ENCODE results near the gene SGSM1. TPM values are rescaled to one million over a fixed set of nuclear protein-coding genes. Genes with fewer than 3 reads are reported as not detected.

SGSM1 gene
- total RNA-seq, 4 donors from 2014 or later: 1.7 to 6.3 (median 3.7) TPM

DNA sequence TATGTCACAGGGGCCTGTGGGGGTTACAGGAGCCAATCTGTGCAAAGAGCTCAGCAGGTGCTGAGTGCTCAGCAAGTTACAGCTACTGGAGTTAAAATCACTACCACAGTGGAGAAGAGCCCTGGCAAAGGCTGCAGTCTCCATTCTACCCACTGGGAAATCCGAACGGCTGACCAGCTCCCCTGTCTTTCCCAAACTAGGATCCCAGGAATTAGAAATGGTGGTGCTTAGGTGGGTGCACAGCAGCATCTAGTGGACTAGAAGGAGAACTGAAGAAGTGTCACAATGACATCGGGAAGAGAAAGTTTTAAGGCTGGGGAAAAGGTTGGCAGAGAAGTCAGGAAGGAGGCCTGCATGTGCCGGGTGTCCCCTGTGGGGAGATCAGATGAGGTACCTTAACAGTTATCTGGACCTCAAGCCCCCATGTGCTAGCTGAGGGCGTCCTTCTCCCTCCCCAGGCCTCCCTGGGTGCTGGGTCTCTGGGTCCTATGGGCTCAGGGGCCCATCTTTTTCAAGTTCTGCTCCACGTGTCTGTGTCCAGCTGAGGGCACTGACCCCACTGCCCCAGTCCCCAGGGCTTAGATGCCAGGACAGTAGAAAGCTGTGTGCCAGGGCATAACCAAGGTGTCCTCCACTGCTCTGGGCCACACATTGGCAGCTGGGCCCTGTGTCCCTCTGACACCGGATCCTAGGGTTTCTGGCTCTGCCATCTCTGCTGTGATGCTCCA is 33.4 kb upstream of the SGSM1 start:
- Histone ChIP-seq H3K36me3 (no peaks in the 10 kb centered on the region), H3K27ac (no peak overlapping the region), H3K27me3 (no peaks in the 10 kb centered on the region), H3K9me3 (no peaks in the 10 kb centered on the region), H3K4me3 (no peak overlapping the region), H3K4me1 (peaks cover 9% of the 10 kb centered on the region)
- DNase-seq (ENCODE audit: low spot score in 2 of 2): no peak
- TF ChIP-seq CTCF (IDR thresholded peaks at IDR 0.05) (peak; percentile 16 to 25), EP300 (IDR thresholded peaks at IDR 0.05) (no peak), POLR2AphosphoS5 (IDR thresholded peaks at IDR 0.05) (no peak), POLR2A (IDR thresholded peaks at IDR 0.05) (no peak)
- 45% methylated on average over 7 of the region's 7 CpGs for WGBS

- Histone ChIP-seq H3K36me3 (no peaks in the 10 kb centered on the region), H3K27ac (no peak overlapping the region), H3K9me3 (no peaks in the 10 kb centered on the region), H3K4me3 (no peak overlapping the region), H3K4me1 (peaks cover 9% of the 10 kb centered on the region), H3K27me3 (no peaks in the 10 kb centered on the region)
- DNase-seq (ENCODE audit: low spot score in 2 of 2): peak in 1 of 2 donors; percentile 4
- WGBS: 23% methylated on average over 10 of the region's 11 CpGs
- TF ChIP-seq POLR2A (IDR thresholded peaks at IDR 0.05) (no peak), POLR2AphosphoS5 (IDR thresholded peaks at IDR 0.05) (no peak), EP300 (IDR thresholded peaks at IDR 0.05) (no peak), CTCF (IDR thresholded peaks at IDR 0.05) (no peak)
These were observed 30.1 kb upstream of the SGSM1 start for GRCh38 chr22:24775769-24776492.

DNA sequence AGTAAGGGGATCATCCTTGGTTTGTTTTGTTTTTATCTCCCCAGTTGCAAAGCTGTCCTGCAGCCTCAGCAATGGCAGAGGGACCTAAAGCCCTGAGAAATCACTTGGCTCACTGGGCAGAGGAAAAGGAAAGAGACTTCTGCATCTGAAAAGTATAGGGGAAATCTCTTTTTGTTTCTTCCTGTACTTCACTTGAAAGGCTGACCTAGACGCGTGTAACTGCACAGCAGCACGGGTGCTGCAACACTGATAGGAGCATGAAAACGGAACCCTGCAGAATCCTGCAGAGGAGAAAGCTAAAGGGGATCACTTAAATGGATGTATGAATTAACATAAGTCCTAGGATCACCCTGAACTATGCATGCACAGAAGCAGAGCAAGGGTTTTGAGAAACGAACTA is 29.5 kb upstream of the SGSM1 start:
- H3K36me3 ChIP-seq: no peaks in the 10 kb centered on the region
- no peak overlapping the region for H3K27ac ChIP-seq
- peaks cover 9% of the 10 kb centered on the region for H3K4me1 ChIP-seq
- H3K27me3 ChIP-seq: no peaks in the 10 kb centered on the region
- H3K9me3 ChIP-seq: no peaks in the 10 kb centered on the region
- DNase-seq (ENCODE audit: low spot score in 2 of 2): no peak
- TF ChIP-seq CTCF (IDR thresholded peaks at IDR 0.05) (no peak), EP300 (IDR thresholded peaks at IDR 0.05) (no peak), POLR2AphosphoS5 (IDR thresholded peaks at IDR 0.05) (no peak), POLR2A (IDR thresholded peaks at IDR 0.05) (no peak)
- H3K4me3 ChIP-seq: no peak overlapping the region
- 43% methylated on average over 5 of the region's 5 CpGs for WGBS

- no peak for DNase-seq (ENCODE audit: low spot score in 2 of 2)
- H3K4me3 ChIP-seq: no peak overlapping the region
- no peaks in the 10 kb centered on the region for H3K36me3 ChIP-seq
- H3K4me1 ChIP-seq: no peaks in the 10 kb centered on the region
- no peak for TF ChIP-seq POLR2A (IDR thresholded peaks at IDR 0.05)
- TF ChIP-seq EP300 (IDR thresholded peaks at IDR 0.05): no peak
- TF ChIP-seq POLR2AphosphoS5 (IDR thresholded peaks at IDR 0.05): no peak
- no peak for TF ChIP-seq CTCF (IDR thresholded peaks at IDR 0.05)
- no peak overlapping the region for H3K27ac ChIP-seq
- no peaks in the 10 kb centered on the region for H3K9me3 ChIP-seq
- WGBS: 97% methylated on average over 3 of the region's 3 CpGs
- H3K27me3 ChIP-seq: no peaks in the 10 kb centered on the region
These were observed 16.5 kb upstream of the SGSM1 start for GRCh38 chr22:24789516-24789915.

GRCh38 chr22:24791362-24791761 is 14.6 kb upstream of the SGSM1 start:
- Histone ChIP-seq H3K27ac (no peak overlapping the region), H3K4me1 (no peaks in the 10 kb centered on the region), H3K9me3 (no peaks in the 10 kb centered on the region), H3K27me3 (no peaks in the 10 kb centered on the region), H3K36me3 (no peaks in the 10 kb centered on the region), H3K4me3 (no peak overlapping the region)
- 88% methylated on average over 6 of the region's 6 CpGs for WGBS
- no peak for TF ChIP-seq POLR2A (IDR thresholded peaks at IDR 0.05)
- TF ChIP-seq CTCF (IDR thresholded peaks at IDR 0.05): no peak
- TF ChIP-seq EP300 (IDR thresholded peaks at IDR 0.05): no peak
- TF ChIP-seq POLR2AphosphoS5 (IDR thresholded peaks at IDR 0.05): no peak
- DNase-seq (ENCODE audit: low spot score in 2 of 2): no peak

Measured in suprapubic skin (tissue), 4 donors.